ENCODE results near the gene NKAIN4.

The NKAIN4 gene

DNA sequence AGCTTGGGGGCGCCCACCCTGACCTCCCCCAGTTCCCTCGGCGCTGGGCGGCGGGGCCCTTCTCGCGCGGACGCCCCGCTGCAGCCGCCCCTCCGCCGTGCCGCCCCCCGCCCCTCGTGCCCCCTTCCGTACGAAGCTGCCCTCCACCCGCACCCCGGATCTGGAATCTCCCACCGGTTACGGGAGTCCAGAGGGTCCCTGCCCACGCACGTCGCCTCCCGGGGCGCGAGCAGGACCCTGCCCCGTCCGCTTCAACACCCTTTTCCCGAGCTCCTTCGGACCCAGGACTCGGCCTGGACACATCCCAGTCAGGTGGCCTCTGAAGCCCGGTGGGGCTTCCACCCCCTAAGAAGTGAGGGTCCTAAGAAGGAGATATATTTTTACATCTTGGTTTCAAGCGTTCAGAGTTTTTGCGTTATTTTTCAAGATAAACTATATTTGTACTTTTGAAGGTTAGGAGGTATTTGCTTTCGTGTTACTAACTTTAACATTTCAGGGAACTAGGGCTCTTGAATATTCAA is 18.9 kb upstream of the NKAIN4 start:
- DNase-seq, result no peak

DNA sequence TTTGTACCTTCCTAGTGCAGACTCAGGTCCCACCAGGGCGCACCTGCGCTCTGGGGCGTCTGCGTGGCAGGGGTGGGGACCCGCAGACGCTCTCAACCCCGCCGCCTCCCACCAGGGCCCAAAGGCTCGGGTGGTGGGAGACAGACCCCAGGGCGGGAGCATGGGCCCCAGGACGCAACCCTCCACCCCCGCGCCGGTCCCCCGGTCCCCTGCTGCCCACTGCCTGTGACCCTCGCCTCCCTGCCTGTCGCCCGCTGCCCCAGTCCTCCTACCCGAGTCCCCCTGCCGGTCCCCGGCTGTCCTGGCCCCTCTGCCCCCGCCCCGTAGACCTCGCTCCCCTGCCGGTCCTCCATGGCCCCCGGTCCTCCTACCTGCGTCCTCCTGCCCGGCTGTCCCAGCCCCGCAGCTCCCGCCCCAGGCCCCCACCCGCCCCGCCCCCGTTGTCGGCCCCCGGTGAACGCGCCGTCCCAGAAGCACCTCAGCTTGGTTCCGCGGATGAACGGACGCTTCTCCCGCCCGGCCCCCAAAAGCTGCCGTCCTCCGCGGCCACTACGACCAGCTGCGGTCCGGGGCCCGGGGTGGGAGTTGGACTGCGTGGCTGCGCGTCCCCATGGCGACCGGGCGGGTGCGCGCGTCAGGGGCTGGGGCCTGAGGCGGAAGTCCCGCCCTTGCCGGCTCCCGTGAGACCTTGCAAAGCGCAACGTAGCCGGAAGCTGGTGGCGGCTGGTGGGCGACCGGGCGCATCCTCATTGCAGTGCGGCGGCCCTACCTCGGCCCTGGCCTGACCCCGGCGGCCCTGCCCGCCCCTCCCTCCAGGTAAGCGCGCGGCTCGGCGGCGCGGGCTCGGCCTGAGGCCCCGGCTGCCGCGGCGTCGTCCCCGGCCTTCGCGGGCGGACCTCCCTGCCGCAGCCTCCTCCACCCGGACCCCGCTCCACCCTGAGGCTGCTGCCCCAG is 18.1 kb upstream of the NKAIN4 start, which contains the start of gene ARFGAP1:
Gene ARFGAP1 (plus strand): TSS at position 709 of the 954 bp plus-strand sequence. CDS start 2,768 bp downstream, outside the sequence.
- peak; percentile 92 for DNase-seq

DNA sequence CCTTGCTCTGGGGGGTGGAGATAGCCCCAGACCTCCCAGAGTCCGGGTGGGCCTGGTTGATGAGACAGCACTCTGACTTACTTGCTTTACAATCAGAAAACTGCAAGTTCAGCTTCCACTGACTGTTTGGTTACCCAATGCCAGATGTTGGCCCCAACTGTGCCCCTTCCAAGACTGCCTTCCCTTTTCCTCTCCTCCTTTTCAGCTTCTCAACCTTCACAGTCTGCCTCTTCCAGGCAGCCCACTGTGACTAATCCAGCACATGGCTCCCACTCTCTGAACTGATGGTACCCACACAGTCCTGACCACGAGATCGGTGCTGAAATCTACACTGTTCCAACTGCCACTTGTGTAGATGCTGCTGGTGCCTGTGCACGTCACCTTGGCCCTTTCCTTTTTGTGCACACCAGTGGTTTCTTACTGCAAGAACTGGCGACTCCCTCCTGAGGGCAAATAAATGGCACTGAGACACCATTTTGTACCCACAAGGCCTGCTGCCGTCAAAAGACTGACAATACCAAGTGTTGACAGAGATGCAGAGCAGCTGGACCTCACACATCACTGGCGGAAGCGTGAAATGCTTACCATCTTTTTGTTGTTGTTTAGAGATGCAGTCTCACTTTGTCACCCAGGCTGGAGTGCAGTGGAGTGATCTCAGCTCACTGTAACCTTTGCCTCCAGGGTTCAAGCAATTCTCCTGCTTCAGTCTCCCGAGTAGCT is 16.5 kb upstream of the NKAIN4 start:
- no peak for DNase-seq

DNA sequence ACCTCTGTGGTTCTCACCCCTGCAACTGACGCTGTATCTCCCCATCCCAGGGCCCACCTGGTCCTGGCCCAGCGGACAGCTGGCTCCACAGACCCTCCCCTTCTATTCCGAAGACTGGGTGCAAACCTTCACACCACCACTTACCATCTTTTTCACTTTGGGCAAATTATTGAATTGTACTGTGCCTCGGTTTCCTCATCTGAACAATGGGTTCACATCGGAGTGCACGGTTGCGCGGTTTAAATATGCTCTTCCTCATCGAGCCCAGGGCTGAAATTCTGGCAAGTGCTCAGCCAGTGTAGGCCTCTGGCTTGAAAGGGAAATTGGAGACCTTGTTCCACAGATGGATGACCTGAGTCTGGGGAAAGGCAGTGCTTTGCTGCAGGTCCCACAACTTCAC is 15.5 kb upstream of the NKAIN4 start:
- no peak for DNase-seq

DNA sequence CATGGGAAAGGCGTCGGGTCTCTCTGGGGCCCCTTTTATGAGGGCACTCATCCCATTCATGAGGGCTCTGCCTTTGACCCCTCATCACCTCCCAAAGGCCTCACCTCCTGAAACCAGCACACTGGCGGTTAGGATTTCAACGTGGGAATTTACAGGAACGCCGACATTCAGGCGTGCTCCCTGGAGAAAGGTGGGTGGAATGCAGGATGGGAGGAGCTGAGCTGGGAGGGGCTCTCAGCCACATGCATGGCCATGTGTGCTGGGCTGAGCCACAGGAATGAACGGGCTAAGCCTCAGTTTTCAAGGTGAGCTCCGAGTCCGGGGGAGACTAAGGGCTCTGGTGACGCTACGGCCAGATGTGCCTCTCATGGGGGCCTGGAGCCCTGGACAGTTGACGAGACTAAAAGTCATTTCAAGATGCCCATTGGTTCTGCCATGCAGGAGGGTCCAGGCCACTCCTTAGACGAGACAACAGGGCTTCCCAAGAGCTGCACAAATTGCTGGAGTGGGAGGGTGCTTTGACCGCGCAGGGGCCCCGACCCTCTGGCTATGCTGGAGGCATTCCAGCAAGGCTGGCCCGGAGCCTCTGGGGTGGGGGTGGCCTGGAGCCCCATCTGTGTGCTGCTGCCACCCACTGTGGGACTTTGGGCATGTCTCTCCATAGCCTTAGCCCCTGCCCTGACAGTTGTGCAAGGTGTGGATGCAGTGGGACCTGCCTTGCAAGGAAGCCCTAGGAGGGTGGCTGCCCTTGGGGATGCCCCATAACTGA is 14.6 kb upstream of the NKAIN4 start:
- DNase-seq, result no peak

DNA sequence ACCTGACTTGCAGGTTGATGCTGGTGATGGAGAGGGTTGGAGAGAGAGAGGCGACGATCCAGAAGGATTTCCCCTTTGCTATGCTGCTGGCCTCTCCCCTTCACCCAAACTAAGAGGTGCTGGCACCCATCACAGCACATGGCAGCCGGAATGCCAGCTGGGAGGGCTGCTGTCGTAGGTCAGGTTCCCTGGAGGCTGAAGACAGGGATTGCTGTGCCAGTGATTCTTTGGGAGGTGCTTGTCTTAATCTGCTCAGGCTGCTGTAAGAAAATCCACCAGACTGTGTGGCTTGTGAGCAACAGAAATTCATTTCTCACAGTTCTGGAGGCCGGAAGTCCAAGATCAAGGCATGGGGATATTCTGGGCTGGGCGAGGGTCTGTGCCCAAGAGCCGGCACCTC is 14.0 kb upstream of the NKAIN4 start:
- no peak for DNase-seq

DNA sequence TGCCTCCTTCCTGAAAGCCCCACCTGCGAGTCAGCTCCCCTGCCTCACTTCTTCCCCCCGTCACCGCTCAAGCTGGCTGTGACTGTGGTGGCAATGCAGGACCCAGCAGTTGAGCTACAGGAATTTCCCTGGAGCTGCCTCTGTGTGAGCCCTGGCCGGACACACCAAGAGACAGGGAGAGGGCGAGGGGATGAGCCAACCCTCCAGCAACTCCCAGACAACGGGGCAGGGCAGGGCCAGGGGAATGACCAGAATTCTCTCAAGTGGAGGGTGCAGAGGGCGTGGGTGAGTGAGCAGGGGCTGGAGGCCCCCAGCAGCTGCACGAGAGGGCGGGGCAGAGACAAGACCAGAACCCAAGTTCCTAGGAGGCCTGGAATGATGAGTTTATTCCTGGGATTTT is 13.4 kb upstream of the NKAIN4 start:
- no peak for DNase-seq

DNA sequence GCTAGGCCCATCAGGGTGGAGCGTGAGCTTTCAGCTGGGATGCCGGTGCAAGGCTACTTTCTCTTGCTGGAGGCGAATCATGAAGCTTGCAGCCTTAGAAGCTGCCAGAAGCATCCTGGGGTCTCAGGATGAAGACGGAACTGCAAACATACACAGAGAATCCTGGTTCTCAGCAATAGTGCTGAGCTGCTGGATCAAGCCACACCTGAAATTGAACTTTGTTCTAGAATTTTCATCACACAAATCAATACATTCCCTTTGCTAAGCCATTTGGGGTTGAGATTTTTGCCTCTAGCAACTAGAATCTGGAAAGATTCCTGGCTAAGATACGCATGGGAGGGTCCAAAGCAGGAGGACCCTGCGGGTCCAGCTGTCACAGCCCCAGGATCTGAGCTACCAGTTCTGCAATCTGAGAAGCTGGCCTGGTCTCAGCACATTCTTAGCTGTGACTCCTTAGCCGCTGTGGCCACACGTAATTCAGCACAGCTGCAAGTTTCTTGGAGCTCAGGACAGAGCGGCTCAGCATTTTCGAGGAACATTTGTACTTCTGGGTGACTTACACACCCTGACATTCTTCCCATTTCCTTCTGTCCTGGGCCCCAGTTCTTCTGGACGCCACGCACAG is 11.7 kb upstream of the NKAIN4 start:
- no peak for DNase-seq

DNA sequence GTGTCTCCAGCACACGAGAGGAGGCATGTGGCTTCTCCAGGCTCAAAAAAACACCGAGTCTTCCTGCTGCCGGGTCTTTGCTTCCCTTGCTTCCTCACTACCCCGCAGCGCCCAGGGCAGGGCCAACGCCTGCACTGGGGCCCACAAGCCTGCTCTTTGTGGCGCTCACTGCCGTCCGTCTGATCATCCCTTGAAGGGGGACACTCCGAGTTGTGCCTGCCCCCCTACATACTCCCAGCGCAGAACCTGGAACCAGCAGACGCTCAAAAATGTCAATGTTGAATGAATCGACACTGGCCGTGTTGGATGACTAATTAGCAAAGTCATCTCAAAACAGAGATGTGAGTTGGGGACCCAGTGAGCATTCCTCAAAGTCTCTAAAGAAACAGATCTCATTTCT is 10.3 kb upstream of the NKAIN4 start:
- no peak for DNase-seq

DNA sequence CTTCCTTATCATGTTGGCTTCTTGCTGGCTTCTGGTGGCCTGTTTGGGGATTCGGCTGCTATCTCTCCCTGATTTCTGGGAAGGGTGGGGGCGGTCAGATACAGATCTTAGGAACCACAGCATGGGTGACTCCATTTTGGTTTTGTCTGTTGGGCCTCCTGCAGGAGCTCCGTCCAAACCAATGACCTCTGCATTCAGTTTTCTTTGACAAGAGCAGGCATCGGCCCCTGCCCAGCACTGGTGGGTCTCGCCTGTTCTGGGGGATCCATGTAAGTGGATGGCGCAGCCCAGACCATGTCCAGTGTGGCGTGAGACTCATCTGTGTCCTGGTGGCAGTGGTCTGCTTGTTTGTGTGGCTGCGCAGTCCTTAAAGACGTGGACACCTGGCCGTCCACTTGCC is 9.7 kb upstream of the NKAIN4 start:
- DNase-seq, result no peak

DNA sequence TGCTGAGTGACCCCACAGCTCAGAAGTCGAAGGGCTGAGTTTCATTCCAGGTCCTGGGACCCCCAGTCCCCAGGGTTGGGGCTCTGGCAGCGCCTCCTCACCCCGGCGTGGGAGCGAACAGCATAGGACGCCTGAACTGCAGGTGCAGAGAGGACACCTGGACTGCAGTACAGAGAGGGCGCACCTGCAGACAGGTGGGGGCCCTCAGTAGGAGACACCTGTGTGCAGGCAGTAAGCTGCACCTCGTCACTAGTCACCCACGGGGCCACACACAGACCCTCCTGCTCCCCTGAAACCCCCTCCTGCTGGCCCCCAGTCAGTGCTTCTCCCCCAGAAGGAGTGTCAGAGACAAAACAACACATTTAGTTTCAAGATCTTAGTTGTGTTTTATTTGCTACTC is 8.6 kb upstream of the NKAIN4 start:
- no peak for DNase-seq

DNA sequence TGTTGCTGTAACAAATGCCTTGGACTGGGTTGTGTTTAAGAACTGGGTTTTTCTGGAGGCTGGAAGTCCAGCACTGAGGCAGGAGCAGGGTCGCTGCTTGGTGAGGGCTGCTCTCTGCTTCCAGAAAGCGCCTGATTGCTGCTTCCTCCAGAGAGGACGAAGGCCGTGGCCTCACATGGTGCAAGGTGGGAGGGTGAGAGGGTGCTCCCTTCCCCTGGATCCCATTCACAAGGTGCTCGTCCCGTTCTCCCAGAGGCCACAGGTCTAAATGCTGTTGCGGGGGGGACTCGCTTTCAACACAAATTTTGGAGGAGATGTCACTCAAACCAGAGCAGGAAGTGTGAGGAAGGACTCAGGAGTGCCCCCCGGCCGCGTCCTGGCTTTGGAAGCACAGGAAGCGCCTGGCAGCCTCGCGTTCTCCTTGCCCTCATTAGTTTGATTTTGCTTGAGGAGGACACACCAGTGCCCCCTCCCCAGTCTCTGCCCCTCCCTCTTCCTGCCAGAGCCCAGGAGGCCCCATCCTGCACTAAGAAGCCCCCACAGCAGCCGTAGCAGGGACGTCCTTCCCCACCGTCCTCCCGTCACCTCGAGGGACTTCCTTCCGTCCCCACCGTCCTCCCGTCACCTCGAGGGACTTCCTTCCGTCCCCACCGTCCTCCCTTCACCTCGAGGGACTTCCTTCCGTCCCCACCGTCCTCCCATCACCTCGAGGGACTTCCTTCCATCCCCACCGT is 7.7 kb upstream of the NKAIN4 start:
- no peak for DNase-seq

DNA sequence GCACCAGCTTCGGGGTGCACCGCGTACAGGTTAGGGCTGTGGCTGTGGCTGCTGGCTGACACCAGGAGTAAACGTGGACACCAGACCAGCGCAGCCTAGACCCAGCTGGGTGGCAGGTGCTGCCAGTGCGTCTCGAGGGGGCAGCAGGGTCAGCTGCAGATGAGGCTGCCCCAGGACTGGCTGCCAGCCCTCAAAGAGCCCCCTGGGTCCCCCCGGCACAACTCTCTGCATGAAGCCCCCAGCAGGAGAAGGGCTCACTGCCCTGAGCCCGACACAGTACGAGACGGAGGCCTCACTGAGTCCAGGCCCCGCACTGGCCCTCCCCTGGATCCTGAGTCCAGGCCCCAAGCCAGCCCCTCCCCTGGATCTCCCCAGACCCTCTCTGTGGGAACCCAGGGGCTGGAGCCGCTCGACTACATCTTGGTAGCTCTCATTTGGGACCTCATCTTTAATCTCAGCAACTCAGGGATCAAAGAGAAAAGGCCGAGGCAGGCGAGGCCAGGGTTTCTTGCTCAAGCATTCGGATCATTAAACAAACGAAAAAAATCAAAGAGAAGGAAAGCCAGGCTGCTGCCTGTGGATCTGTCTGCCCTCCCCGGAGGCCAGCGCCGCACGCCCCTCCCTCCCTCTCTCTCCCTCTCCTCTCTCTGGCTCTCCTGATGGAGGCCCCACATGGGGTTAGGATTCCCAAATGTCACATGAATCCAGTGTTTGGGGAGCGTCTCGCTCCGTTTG is 7.0 kb upstream of the NKAIN4 start:
- no peak for DNase-seq

DNA sequence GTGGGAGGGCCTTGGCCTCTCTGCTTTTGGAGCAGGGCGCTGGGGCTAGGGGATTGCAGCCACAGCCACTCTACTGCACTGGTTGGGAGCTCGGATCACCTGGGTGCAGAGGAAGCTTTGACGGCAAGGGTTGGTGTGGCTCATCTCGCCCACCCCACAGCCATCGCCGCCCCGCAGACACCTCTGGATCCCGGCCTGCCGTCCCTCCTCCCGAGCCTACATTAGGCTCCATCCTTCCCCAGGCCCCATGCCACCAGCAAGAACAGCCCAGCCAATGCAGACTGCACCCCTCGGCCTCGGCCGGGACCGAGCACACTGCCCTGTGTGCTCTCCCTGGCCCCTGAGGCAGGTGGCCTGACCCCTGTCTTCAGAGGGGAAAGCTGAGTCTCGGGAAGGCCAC is 6.3 kb upstream of the NKAIN4 start:
- DNase-seq, result no peak

DNA sequence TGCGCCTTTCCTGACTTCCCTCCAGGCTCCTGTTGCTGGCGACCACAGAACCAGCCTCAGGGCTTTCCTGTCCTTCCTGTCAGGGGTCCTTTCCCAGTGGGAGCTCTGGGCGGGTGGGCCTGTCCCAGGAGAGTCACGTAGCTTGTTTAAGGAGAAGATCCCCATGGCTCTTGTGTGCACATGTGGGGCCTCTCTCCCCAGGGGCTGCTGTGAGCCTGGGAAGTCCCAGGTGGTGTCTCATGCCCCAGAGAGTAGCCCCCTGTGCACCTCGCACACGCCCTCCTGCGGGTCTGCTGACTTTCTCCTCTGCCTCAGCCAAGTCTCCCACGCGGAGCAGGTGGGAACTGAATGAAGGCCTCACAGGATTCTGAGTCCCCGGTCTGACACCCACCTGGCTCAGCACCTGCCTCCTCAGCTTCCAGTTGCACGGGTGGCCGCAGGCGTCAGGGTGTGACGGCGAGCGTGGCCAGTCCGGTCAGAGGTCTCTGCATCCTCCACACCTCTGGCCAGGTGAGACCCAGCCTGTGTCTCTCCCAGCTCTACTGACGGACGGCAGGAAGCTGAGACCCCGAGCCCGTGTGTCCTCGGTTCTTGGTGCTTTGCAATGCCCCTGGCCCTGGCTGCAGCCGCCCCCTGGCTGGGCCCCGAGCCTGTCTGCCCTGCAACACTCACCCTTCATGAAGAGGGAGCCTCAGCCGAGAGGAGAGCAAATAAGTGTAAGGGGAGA is 5.6 kb upstream of the NKAIN4 start:
- no peak for DNase-seq

DNA sequence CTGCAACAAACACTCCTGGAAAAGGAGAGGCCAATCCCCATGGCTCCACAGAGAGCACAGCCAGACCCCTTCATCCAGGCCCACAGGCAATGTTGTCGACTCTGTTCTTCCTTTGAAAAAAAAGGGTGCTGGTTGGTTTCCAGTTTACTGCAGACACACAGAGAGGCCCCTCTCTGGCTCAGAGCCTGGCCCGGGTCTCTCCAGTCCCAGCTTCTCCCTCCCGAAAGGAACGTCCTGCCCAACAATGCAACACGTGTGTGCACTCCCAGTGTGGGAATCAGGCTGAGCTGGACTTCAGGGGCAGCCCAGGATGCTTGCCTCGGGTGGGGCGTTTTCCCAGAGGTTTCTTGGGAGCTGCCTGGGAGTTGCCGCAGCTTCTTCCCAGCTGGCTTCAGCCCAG is 4.5 kb upstream of the NKAIN4 start:
- DNase-seq, result no peak

DNA sequence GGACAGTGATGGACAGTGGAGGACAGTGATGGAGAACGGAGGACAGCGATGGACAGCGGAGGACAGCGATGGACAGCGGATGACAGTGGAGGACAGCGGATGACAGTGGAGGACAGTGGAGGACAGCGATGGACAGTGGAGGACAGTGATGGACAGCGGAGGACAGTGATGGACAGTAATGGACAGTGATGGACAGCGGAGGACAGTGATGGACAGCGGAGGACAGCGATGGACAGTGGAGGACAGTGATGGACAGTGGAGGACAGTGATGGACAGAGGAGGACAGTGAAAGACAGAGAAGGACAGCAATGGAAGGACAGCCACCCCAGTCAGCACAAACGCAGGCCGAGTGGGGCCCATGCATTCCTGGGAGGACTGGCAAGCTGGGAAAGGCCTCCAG is 3.4 kb upstream of the NKAIN4 start:
- no peak for DNase-seq

DNA sequence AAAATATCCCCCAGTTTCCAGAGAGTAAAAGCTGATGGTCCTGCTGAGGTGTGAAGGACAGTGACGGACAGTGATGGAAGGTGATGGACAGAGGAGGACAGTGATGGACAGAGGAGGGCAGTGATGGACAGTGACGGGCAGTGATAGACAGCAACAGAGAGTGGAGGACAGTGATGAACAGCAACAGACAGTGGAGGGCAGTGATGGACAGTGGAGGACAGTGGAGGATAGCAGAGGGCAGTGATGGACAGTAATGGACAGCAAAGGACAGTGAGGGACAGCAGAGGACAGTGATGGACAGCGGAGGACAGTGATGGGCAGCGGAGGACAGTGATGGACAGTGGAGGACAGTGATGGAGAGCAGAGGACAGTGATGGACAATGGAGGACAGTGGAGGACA is 2.7 kb upstream of the NKAIN4 start:
- no peak for DNase-seq

DNA sequence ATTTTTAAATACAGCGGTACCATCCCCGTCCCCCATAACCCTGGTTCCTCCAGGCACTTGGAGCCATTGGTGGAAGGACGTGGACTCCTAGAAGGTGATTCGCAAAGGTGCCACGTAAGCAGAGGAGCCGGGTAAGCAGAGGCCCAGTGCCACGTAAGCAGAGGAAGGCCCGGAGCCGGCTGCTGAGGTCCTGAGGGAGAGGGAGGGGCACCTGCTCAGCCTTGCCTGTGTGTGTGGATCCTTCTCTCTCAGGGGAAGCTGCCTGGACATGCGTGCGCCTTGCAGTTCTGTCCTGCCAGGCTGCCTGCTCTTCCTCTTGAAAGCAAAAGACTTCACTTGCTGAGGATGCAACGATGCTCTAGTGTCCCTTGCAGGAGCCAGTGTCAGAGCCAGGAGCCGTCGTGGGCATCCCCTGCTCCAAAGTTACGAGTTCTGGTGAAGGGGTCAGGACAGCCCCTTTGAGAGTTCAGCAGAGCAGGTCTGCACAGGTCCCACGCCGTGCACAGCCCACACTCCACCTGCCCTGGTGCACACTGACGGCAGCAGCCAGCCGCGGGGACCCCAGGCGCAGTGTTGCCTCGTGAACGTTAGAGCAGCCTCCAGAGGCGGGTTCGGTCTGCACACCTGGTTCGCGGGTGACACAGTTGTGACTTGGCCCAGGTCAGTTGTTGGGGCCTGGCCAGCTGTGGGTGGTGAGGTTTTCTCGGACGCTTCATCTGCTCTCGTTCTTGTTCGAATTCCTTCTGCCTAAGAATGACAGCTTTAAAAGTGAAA is 1.9 kb upstream of the NKAIN4 start:
- DNase-seq, result no peak
